GM23338 (cell line): ENCODE results near the gene METAP1D. TPM values are rescaled to one million over a fixed set of nuclear protein-coding genes. Genes with fewer than 3 reads are reported as not detected.

Experiments
- ATAC-seq: fragments of 200-7000 bp; cut with Tn5 transposase; 3 replicates; pipeline ENCODE4 v1.9.1; 2020
- DNase-seq: peaks from one replicate; pipeline ENCODE4 v3.0.0-alpha.2; 2015; ENCODE audit warnings: low spot score
- H2AFZ ChIP-seq: fragments of 200-600 bp; sonication (generic); 2 replicates; pipeline ENCODE4 v1.8.0; 2016; ENCODE audit warnings: antibody characterized with exemption, mild to moderate bottlenecking, moderate library complexity
- H3F3A ChIP-seq: fragments of 200-600 bp; sonication (generic); replicated peaks from 2 replicates; pipeline ENCODE4 v1.8.0; 2017; ENCODE audit warnings: antibody characterized with exemption, mixed run types, low read depth
- H3K27ac ChIP-seq: fragments of 200-600 bp; sonication (generic); 2 replicates; pipeline ENCODE4 v1.6.1; 2016; ENCODE audit warnings: low read depth
- H3K27me3 ChIP-seq: fragments of 200-600 bp; sonication (generic); 2 replicates; pipeline ENCODE4 v1.8.0; 2016; ENCODE audit warnings: mild to moderate bottlenecking, mixed run types, moderate library complexity; ENCODE audit not compliant: insufficient read depth
- H3K36me3 ChIP-seq: fragments of 200-600 bp; sonication (generic); 2 replicates; pipeline ENCODE4 v1.8.0; 2016; ENCODE audit warnings: mild to moderate bottlenecking; ENCODE audit not compliant: insufficient read depth
- H3K4me1 ChIP-seq: fragments of 200-600 bp; sonication (generic); 2 replicates; pipeline ENCODE4 v1.8.0; 2016; ENCODE audit warnings: mild to moderate bottlenecking, moderate library complexity; ENCODE audit not compliant: insufficient read depth
- H3K4me2 ChIP-seq: fragments of 200-600 bp; sonication (generic); 2 replicates; pipeline ENCODE4 v1.7.1; 2017; ENCODE audit warnings: mixed run types
- H3K4me3 ChIP-seq: fragments of 200-600 bp; sonication (generic); 2 replicates; pipeline ENCODE4 v1.6.1; 2016; ENCODE audit warnings: mixed run types
- H3K79me2 ChIP-seq: fragments of 200-600 bp; sonication (generic); replicated peaks from 2 replicates; pipeline ENCODE4 v1.8.0; 2017; ENCODE audit warnings: mild to moderate bottlenecking; ENCODE audit not compliant: insufficient read depth
- H3K9me2 ChIP-seq: fragments of 200-600 bp; sonication (generic); 2 replicates; pipeline ENCODE4 v1.8.0; 2017; ENCODE audit not compliant: insufficient read depth
- H4K20me1 ChIP-seq: fragments of 200-600 bp; sonication (generic); replicated peaks from 2 replicates; pipeline ENCODE4 v1.8.0; 2017; ENCODE audit warnings: mild to moderate bottlenecking; ENCODE audit not compliant: insufficient read depth
- H3K27ac Mint-ChIP-seq: 2 replicates; pipeline ENCODE4 v1.8.0; 2020; ENCODE audit warnings: inconsistent platforms, mild to moderate bottlenecking, moderate library complexity, mixed read lengths
- H3K27me3 Mint-ChIP-seq: 3 replicates; pipeline ENCODE4 v1.8.0; 2022; ENCODE audit warnings: low read depth, mild to moderate bottlenecking, moderate library complexity, mixed read lengths, inconsistent platforms; ENCODE audit not compliant: insufficient read depth, poor library complexity
- H3K36me3 Mint-ChIP-seq: 3 replicates; pipeline ENCODE4 v1.8.0; 2021; ENCODE audit warnings: low read depth, mild to moderate bottlenecking, inconsistent platforms, moderate library complexity, mixed read lengths
- H3K4me1 Mint-ChIP-seq: 3 replicates; pipeline ENCODE4 v1.8.0; 2020; ENCODE audit warnings: mild to moderate bottlenecking, inconsistent platforms, mixed read lengths
- H3K4me3 Mint-ChIP-seq: 3 replicates; pipeline ENCODE4 v1.8.0; 2021; ENCODE audit warnings: moderate library complexity, mild to moderate bottlenecking, inconsistent platforms, mixed read lengths
- H3K9me3 Mint-ChIP-seq: 3 replicates; pipeline ENCODE4 v1.8.0; 2020; ENCODE audit warnings: moderate library complexity, mild to moderate bottlenecking, inconsistent platforms, mixed read lengths
- EZH2 ChIP-seq: fragments of 200-600 bp; sonication (generic); IDR thresholded peaks from one replicate; pipeline ENCODE4 v1.8.0; 2017; ENCODE audit warnings: antibody characterized with exemption, mild to moderate bottlenecking, low read depth; ENCODE audit not compliant: unreplicated experiment
- EZH2phosphoT487 ChIP-seq: fragments of 200-600 bp; sonication (generic); IDR thresholded peaks from one replicate; pipeline ENCODE4 v1.8.1; 2018; ENCODE audit warnings: antibody characterized with exemption; ENCODE audit not compliant: unreplicated experiment
- JUNB ChIP-seq: IDR thresholded peaks from one replicate; pipeline ENCODE4 v1.6.1; 2016; ENCODE audit warnings: antibody characterized with exemption; ENCODE audit not compliant: unreplicated experiment
- NANOG ChIP-seq: IDR thresholded peaks from 2 replicates; pipeline ENCODE4 v1.6.1; 2016; ENCODE audit warnings: antibody characterized with exemption, borderline replicate concordance
- POLR2AphosphoS5 ChIP-seq: IDR thresholded peaks from 2 replicates; pipeline ENCODE4 v1.6.1; 2016; ENCODE audit warnings: antibody characterized with exemption, low read depth
- STAT1 ChIP-seq: IDR thresholded peaks from one replicate; pipeline ENCODE4 v1.6.1; 2016; ENCODE audit warnings: antibody characterized with exemption; ENCODE audit not compliant: unreplicated experiment
- ZNF331 ChIP-seq: fragments of 250-450 bp; sonication (Bioruptor Pico); IDR thresholded peaks from 2 replicates; pipeline ENCODE4 v1.5.0; 2020; ENCODE audit warnings: low read depth, mild to moderate bottlenecking, moderate library complexity
- polyA plus RNA-seq: library from polyadenylated mRNA; unstranded; fragments of >200 nt; fragmentation: Nextera tagmentation; extraction: Ambion mirVana; gene quantifications from 2 replicates; pipeline ENCODE4 v1.2.1, GENCODE V29; 2016
- total RNA-seq: library from RNA; depleted of rRNA; stranded (reverse); fragments of >200 nt; shearing (Covaris generic); gene quantifications from 2 replicates; pipeline ENCODE4 v1.2.3, GENCODE V29; 2014
- TF ChIP-seq, protein P1 (sequence below): IDR thresholded peaks from one replicate; pipeline ENCODE4 v1.6.1; 2018; ENCODE audit warnings: antibody characterized with exemption; ENCODE audit not compliant: unreplicated experiment
- TF ChIP-seq, protein P2 (sequence below): fragments of 250-450 bp; sonication (Bioruptor Pico); IDR thresholded peaks from 2 replicates; pipeline ENCODE4 v1.5.0; 2020; ENCODE audit warnings: mild to moderate bottlenecking, moderate library complexity

Gene METAP1D
- total and polyA plus RNA-seq, 2 experiments from 2014 or later, result 12.8 to 15.5 TPM

DNA sequence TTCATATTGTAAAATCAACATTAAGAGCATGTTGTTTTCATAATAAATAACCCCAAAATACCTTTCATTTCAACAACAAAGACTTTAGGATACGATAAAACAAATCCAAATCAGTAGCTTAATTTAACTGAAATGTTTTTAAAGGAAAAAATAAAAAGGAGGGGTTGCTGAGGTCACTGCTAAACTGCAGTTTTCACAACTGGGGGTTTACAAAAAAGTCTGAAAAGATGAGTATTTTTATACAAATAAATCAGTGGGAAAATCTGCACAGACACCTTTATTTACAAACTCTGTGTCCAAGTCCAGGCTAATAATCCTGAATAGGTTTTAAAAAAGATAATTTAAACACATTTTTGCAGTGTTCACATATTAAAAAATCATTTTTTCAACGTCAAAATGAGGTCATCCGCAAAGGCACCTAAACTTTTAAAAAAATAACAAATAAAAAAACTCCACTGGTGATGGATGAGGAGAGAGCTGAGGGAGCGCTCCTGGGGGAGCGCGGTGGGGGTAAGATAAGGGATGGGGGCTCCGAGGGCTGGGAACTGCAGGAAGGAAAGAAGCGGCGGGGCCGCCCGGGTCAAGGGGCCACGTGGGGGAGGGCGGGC is 99.8 kb downstream of the METAP1D start:
- peaks cover 8% of the 10 kb centered on the region; the same call in 1 of the 2 replicates for H4K20me1 ChIP-seq
- ATAC-seq (no peak), DNase-seq (no peak)
- peaks cover 98% of the 10 kb centered on the region for H3K27me3 ChIP-seq
- no peaks in the 10 kb centered on the region for H3K9me3 Mint-ChIP-seq
- no peaks in the 10 kb centered on the region for H3K79me2 ChIP-seq
- no peaks in the 10 kb centered on the region for H3K36me3 Mint-ChIP-seq
- peak overlapping the region; percentile 48; the same call in 2 of the 3 replicates for H3K4me3 Mint-ChIP-seq
- no peaks in the 10 kb centered on the region for H3K9me2 ChIP-seq
- H3K27me3 Mint-ChIP-seq, result peaks cover 99% of the 10 kb centered on the region
- peak; percentile 84 for TF ChIP-seq EZH2
- no peak for TF ChIP-seq STAT1
- no peak overlapping the region for H2AFZ ChIP-seq
- H3K27ac ChIP-seq, result no peak overlapping the region
- H3K4me2 ChIP-seq, result peak overlapping the region; percentile 93
- H3K36me3 ChIP-seq, result no peaks in the 10 kb centered on the region
- peaks cover 42% of the 10 kb centered on the region for H3K4me1 Mint-ChIP-seq
- peaks cover 44% of the 10 kb centered on the region for H3F3A ChIP-seq
- H3K27ac Mint-ChIP-seq, result no peak overlapping the region
- peaks cover 67% of the 10 kb centered on the region for H3K4me1 ChIP-seq
- H3K4me3 ChIP-seq, result peak overlapping the region; percentile 62

DNA sequence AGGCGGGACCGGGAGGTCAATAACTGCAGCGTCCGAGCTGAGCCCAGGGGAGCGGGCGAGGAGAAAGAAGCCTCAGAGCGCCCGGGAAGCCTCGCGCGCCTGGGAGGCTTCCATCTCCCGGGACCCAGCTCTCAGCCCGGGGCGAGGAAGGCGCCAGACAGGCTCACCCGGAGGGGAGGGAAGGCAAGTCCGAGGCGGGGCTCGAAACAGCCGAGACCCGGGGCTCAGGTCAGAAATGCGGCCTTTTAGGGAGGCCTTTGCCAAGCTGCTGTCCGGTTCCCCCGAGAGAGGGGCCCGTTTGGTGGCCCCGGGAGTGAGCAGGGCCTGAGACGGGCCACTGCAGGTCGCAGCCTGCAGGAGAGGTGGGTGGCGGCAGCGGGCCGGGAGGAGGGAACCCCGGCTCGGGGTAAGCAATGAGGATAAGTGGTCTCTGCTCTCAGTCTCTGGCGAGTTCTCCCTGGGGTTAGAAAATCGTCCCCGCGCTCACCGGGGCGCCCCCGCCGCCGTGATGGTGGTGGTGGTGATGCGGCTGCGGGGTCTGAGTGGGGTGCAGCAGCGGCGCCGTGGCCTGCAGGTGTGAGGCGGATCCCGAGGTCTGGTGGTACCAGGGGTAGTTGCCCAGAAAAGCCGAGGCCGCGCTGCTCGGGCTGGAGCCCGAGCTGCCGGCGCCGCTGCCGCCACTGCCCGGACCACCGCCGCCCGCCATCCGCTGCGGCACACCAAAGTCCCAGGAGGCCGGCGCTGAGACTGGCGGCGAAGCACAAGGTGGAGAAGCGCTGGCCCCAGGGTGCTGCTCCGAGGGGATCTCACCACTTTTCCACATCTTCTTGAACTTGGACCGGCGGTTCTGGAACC is 100.6 kb downstream of the METAP1D start:
- H3K4me1 Mint-ChIP-seq, result peaks cover 42% of the 10 kb centered on the region
- H3K36me3 ChIP-seq, result no peaks in the 10 kb centered on the region
- H3K9me3 Mint-ChIP-seq, result no peaks in the 10 kb centered on the region
- ATAC-seq (no peak; the same call in 2 of the 3 replicates), DNase-seq (peak; percentile 55)
- peak overlapping the region; percentile 93 for H3K4me2 ChIP-seq
- H3K27me3 Mint-ChIP-seq, result peaks cover 99% of the 10 kb centered on the region
- peak overlapping the region; percentile 48; the same call in 2 of the 3 replicates for H3K4me3 Mint-ChIP-seq
- H3K4me1 ChIP-seq, result peaks cover 63% of the 10 kb centered on the region
- H3K4me3 ChIP-seq, result peak overlapping the region; percentile 62
- H2AFZ ChIP-seq, result no peak overlapping the region
- no peaks in the 10 kb centered on the region for H3K79me2 ChIP-seq
- no peak overlapping the region for H3K27ac ChIP-seq
- no peak overlapping the region for H3K27ac Mint-ChIP-seq
- H3K27me3 ChIP-seq, result peaks cover 98% of the 10 kb centered on the region
- peaks cover 14% of the 10 kb centered on the region; the same call in 1 of the 2 replicates for H4K20me1 ChIP-seq
- no peaks in the 10 kb centered on the region for H3K9me2 ChIP-seq
- H3F3A ChIP-seq, result peaks cover 41% of the 10 kb centered on the region
- H3K36me3 Mint-ChIP-seq, result no peaks in the 10 kb centered on the region
- peak; percentile 95 for TF ChIP-seq EZH2phosphoT487
- no peak for TF ChIP-seq STAT1
- TF ChIP-seq, protein P1, sequence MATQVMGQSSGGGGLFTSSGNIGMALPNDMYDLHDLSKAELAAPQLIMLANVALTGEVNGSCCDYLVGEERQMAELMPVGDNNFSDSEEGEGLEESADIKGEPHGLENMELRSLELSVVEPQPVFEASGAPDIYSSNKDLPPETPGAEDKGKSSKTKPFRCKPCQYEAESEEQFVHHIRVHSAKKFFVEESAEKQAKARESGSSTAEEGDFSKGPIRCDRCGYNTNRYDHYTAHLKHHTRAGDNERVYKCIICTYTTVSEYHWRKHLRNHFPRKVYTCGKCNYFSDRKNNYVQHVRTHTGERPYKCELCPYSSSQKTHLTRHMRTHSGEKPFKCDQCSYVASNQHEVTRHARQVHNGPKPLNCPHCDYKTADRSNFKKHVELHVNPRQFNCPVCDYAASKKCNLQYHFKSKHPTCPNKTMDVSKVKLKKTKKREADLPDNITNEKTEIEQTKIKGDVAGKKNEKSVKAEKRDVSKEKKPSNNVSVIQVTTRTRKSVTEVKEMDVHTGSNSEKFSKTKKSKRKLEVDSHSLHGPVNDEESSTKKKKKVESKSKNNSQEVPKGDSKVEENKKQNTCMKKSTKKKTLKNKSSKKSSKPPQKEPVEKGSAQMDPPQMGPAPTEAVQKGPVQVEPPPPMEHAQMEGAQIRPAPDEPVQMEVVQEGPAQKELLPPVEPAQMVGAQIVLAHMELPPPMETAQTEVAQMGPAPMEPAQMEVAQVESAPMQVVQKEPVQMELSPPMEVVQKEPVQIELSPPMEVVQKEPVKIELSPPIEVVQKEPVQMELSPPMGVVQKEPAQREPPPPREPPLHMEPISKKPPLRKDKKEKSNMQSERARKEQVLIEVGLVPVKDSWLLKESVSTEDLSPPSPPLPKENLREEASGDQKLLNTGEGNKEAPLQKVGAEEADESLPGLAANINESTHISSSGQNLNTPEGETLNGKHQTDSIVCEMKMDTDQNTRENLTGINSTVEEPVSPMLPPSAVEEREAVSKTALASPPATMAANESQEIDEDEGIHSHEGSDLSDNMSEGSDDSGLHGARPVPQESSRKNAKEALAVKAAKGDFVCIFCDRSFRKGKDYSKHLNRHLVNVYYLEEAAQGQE, result no peak
- TF ChIP-seq, protein P2, sequence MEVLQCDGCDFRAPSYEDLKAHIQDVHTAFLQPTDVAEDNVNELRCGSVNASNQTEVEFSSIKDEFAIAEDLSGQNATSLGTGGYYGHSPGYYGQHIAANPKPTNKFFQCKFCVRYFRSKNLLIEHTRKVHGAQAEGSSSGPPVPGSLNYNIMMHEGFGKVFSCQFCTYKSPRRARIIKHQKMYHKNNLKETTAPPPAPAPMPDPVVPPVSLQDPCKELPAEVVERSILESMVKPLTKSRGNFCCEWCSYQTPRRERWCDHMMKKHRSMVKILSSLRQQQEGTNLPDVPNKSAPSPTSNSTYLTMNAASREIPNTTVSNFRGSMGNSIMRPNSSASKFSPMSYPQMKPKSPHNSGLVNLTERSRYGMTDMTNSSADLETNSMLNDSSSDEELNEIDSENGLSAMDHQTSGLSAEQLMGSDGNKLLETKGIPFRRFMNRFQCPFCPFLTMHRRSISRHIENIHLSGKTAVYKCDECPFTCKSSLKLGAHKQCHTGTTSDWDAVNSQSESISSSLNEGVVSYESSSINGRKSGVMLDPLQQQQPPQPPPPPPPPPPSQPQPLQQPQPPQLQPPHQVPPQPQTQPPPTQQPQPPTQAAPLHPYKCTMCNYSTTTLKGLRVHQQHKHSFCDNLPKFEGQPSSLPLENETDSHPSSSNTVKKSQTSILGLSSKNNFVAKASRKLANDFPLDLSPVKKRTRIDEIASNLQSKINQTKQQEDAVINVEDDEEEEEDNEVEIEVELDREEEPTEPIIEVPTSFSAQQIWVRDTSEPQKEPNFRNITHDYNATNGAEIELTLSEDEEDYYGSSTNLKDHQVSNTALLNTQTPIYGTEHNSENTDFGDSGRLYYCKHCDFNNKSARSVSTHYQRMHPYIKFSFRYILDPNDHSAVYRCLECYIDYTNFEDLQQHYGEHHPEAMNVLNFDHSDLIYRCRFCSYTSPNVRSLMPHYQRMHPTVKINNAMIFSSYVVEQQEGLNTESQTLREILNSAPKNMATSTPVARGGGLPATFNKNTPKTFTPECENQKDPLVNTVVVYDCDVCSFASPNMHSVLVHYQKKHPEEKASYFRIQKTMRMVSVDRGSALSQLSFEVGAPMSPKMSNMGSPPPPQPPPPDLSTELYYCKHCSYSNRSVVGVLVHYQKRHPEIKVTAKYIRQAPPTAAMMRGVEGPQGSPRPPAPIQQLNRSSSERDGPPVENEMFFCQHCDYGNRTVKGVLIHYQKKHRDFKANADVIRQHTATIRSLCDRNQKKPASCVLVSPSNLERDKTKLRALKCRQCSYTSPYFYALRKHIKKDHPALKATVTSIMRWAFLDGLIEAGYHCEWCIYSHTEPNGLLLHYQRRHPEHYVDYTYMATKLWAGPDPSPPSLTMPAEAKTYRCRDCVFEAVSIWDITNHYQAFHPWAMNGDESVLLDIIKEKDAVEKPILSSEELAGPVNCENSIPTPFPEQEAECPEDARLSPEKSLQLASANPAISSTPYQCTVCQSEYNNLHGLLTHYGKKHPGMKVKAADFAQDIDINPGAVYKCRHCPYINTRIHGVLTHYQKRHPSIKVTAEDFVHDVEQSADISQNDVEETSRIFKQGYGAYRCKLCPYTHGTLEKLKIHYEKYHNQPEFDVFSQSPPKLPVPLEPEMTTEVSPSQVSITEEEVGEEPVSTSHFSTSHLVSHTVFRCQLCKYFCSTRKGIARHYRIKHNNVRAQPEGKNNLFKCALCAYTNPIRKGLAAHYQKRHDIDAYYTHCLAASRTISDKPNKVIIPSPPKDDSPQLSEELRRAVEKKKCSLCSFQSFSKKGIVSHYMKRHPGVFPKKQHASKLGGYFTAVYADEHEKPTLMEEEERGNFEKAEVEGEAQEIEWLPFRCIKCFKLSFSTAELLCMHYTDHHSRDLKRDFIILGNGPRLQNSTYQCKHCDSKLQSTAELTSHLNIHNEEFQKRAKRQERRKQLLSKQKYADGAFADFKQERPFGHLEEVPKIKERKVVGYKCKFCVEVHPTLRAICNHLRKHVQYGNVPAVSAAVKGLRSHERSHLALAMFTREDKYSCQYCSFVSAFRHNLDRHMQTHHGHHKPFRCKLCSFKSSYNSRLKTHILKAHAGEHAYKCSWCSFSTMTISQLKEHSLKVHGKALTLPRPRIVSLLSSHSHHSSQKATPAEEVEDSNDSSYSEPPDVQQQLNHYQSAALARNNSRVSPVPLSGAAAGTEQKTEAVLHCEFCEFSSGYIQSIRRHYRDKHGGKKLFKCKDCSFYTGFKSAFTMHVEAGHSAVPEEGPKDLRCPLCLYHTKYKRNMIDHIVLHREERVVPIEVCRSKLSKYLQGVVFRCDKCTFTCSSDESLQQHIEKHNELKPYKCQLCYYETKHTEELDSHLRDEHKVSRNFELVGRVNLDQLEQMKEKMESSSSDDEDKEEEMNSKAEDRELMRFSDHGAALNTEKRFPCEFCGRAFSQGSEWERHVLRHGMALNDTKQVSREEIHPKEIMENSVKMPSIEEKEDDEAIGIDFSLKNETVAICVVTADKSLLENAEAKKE (CRISPR knock-in tag), result no peak
- TF ChIP-seq JUNB, result no peak
- no peak for TF ChIP-seq NANOG
- no peak for TF ChIP-seq ZNF331 (CRISPR knock-in tag)
- no peak for TF ChIP-seq POLR2AphosphoS5
